ENCODE results near the gene DLD. TPM values are rescaled to one million over a fixed set of nuclear protein-coding genes. Genes with fewer than 3 reads are reported as not detected.

The DLD gene
- total and polyA plus RNA-seq, 9 of the 15 experiments (the other 6 are each of a cell fraction or from before 2014, with no cell fraction given), result 130 to 639 (median 247) TPM

DNA sequence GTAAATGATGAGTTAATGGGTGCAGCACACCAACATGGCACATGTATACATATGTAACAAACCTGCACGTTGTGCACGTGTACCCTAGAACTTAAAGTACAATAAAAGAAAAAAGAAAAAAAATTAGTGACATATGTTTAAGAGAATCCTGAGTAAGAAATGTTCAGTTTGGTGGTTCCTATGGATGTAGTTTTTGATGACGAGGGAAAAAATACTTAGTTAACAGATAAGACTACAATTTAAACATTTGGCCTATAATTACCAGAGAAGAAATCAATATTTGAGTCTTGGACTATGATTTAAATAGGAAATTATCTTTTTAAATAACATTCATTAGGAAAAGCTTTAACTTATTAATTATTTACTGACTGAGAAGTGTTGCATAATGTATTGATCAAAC is 48.8 kb upstream of the DLD start (continued):
- TF ChIP-seq C11orf30 (IDR thresholded peaks at IDR 0.05; ENCODE audit: low read depth), result peak; percentile 71; the same call in 1 of the 2 replicates
- no peak for TF ChIP-seq CREB1 (IDR thresholded peaks at IDR 0.05)
- TF ChIP-seq CREB1 (CRISPR knock-in tag; IDR thresholded peaks at IDR 0.05), result no peak
- no peak for TF ChIP-seq PURB (CRISPR knock-in tag; IDR thresholded peaks at IDR 0.05; ENCODE audit: low read depth)
- no peak for TF ChIP-seq ZNF445 (CRISPR knock-in tag; IDR thresholded peaks at IDR 0.05; ENCODE audit: low read depth)
- TF ChIP-seq, protein P1, sequence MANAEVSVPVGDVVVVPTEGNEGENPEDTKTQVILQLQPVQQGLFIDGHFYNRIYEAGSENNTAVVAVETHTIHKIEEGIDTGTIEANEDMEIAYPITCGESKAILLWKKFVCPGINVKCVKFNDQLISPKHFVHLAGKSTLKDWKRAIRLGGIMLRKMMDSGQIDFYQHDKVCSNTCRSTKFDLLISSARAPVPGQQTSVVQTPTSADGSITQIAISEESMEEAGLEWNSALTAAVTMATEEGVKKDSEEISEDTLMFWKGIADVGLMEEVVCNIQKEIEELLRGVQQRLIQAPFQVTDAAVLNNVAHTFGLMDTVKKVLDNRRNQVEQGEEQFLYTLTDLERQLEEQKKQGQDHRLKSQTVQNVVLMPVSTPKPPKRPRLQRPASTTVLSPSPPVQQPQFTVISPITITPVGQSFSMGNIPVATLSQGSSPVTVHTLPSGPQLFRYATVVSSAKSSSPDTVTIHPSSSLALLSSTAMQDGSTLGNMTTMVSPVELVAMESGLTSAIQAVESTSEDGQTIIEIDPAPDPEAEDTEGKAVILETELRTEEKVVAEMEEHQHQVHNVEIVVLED (CRISPR knock-in tag; IDR thresholded peaks at IDR 0.05), result no peak
- TF ChIP-seq, protein P2, sequence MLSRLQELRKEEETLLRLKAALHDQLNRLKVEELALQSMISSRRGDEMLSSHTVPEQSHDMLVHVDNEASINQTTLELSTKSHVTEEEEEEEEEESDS (CRISPR knock-in tag; IDR thresholded peaks at IDR 0.05), result no peak
- TF ChIP-seq HDGF (IDR thresholded peaks at IDR 0.05), result no peak
- TF ChIP-seq CHD4 (IDR thresholded peaks at IDR 0.05; ENCODE audit: insufficient read depth, insufficient replicate concordance, low read depth, low read length, poor library complexity, severe bottlenecking), result no peak
- TF ChIP-seq, protein P3, sequence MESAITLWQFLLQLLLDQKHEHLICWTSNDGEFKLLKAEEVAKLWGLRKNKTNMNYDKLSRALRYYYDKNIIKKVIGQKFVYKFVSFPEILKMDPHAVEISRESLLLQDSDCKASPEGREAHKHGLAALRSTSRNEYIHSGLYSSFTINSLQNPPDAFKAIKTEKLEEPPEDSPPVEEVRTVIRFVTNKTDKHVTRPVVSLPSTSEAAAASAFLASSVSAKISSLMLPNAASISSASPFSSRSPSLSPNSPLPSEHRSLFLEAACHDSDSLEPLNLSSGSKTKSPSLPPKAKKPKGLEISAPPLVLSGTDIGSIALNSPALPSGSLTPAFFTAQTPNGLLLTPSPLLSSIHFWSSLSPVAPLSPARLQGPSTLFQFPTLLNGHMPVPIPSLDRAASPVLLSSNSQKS (CRISPR knock-in tag; IDR thresholded peaks at IDR 0.05), result no peak
- no peak for TF ChIP-seq SMAD2 (IDR thresholded peaks at IDR 0.05; ENCODE audit: low read depth, low read length)
- TF ChIP-seq FOXA3 (CRISPR knock-in tag; conservative IDR thresholded peaks at IDR 0.05 in 1 of 2, IDR thresholded peaks at IDR 0.05 in 1 of 2), result no peak
- TF ChIP-seq, protein P4, sequence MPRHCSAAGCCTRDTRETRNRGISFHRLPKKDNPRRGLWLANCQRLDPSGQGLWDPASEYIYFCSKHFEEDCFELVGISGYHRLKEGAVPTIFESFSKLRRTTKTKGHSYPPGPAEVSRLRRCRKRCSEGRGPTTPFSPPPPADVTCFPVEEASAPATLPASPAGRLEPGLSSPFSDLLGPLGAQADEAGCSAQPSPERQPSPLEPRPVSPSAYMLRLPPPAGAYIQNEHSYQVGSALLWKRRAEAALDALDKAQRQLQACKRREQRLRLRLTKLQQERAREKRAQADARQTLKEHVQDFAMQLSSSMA (CRISPR knock-in tag; IDR thresholded peaks at IDR 0.05), result no peak
- no peak for TF ChIP-seq ZBTB8A (IDR thresholded peaks at IDR 0.05; ENCODE audit: partially characterized antibody)
- no peak for TF ChIP-seq HMGN3 (IDR thresholded peaks at IDR 0.05; ENCODE audit: borderline replicate concordance, extremely low read depth, insufficient read length, low read depth, low read length)
